HCT116 (cell line): ENCODE measurements around the gene FOXD4L1.
"Not testable (repeated sequence)": the region's sequence is repeated elsewhere in the genome, so short reads cannot be mapped to it uniquely, and the experiment has no call there.

ENCODE experiments used
- CTCF ChIP-seq, 3 experiments: fragments of 200-600 bp in 1 of 3; sonication (generic) in 1 of 3; IDR thresholded peaks in 2 of 3; conservative IDR thresholded peaks in 1 of 3; 2 replicates each; pipeline ENCODE4 v1.5.1; 2012 to 2017; ENCODE audit warnings: low read depth in 2 of 3, low read length in 2 of 3, antibody characterized with exemption in 1 of 3, borderline replicate concordance in 1 of 3, control low read depth in 1 of 3, mild to moderate bottlenecking in 1 of 3, mixed read lengths in 1 of 3, mixed run types in 1 of 3, moderate library complexity in 1 of 3; ENCODE audit not compliant: insufficient read depth in 1 of 3
- EZH2 ChIP-seq: fragments of 200-600 bp; sonication (generic); IDR thresholded peaks from 2 replicates; pipeline ENCODE4 v1.6.1; 2017; ENCODE audit warnings: antibody characterized with exemption, mixed run types
- REST ChIP-seq: IDR thresholded peaks from 2 replicates; pipeline ENCODE4 v1.6.1; 2012; ENCODE audit warnings: low read depth

GRCh38 chr2:113496527-113496926 lies 1.9 kb upstream of the FOXD4L1 start:
- not testable (repeated sequence) for TF ChIP-seq CTCF (IDR thresholded peaks at IDR 0.05 in 2 of 3, conservative IDR thresholded peaks at IDR 0.05 in 1 of 3; ENCODE audit: borderline replicate concordance in 1 of 3, insufficient read depth in 1 of 3, low read depth in 2 of 3, low read length in 2 of 3); REST; EZH2
